Measurements from ENCODE around the gene PPP2R5C. TPM values are rescaled to one million over a fixed set of nuclear protein-coding genes. Genes with fewer than 3 reads are reported as not detected.

Gene PPP2R5C
- total and polyA plus RNA-seq, 2 donors (not counting 3 experiments of a cell fraction or from before 2014, with no cell fraction given), result 42.6 to 83.6 TPM

GRCh38 chr14:101774006-101774795, 12.7 kb downstream of the PPP2R5C start:
- BruUV-seq (replicated peaks), result no TSS peak
- CTCF ChIA-PET, result no interaction called here

More at GRCh38 chr14:101774006-101774795, 12.7 kb downstream of the PPP2R5C start:
- peaks cover 10 to 11% of the 10 kb centered on the region in 2 experiments for H3K27me3 ChIP-seq (ENCODE audit: control insufficient read depth in 2 of 2, insufficient read depth in 2 of 2, low read length in 2 of 2)
- intact Hi-C loops (cut with micrococcal nuclease) (loop anchor here (5.0 kb wide), 1 partner anchor 63 kb away; no protein-coding TSS in a partner anchor), dilution Hi-C loops (cut with MboI; ENCODE audit: extremely low pct_ligation_motif_present, low sequenced_read_pairs) (no loop called here)
- no peaks in the 10 kb centered on the region for H3K9me3 ChIP-seq (replicated peaks; ENCODE audit: control insufficient read depth, insufficient read depth, low read length)
- H2AFZ ChIP-seq (ENCODE audit: low read depth, low read length), result no peak overlapping the region
- no peaks in the 10 kb centered on the region for H4K20me1 ChIP-seq (replicated peaks; ENCODE audit: control insufficient read depth, extremely low read depth, insufficient read depth, low read length)
- no peaks in the 10 kb centered on the region for H3K79me2 ChIP-seq (ENCODE audit: control insufficient read depth, insufficient read depth, low read length)
- FAIRE-seq, result no peak
- H3K9ac ChIP-seq (replicated peaks; ENCODE audit: extremely low read depth, insufficient read depth, low read length), result no peak overlapping the region
- TF ChIP-seq MAX (IDR thresholded peaks at IDR 0.05; ENCODE audit: insufficient read depth, insufficient read length) (no peak), POLR2AphosphoS5 (IDR thresholded peaks at IDR 0.05; ENCODE audit: insufficient read depth, low read depth, low read length) (no peak), EZH2 (IDR thresholded peaks at IDR 0.05; ENCODE audit: borderline replicate concordance, low read depth, low read length, severe bottlenecking) (no peak), POLR2A (IDR thresholded peaks at IDR 0.05; ENCODE audit: low read depth, low read length) (no peak), JUN (IDR thresholded peaks at IDR 0.05; ENCODE audit: borderline replicate concordance, insufficient read depth, insufficient read length, low read depth) (no peak), GATA2 (IDR thresholded peaks at IDR 0.05; ENCODE audit: insufficient read depth, insufficient read length, low read depth, low read length) (no peak), CTCF (IDR thresholded peaks at IDR 0.05; ENCODE audit: extremely low read depth in 1 of 2, insufficient read depth in 1 of 2, low read depth in 1 of 2, low read length in 2 of 2) (no peak), MYC (IDR thresholded peaks at IDR 0.05; ENCODE audit: low read depth, low read length) (no peak), FOS (IDR thresholded peaks at IDR 0.05; ENCODE audit: borderline replicate concordance, insufficient read depth, low read length) (no peak)
- no peak for DNase-seq (ENCODE audit: low read depth, low spot score)
- no peak overlapping the region for H3K4me2 ChIP-seq (ENCODE audit: insufficient read depth, low read length)
- H3K4me1 ChIP-seq (ENCODE audit: control insufficient read depth, extremely low read depth, insufficient read depth, low read length), result no peaks in the 10 kb centered on the region
- H3K36me3 ChIP-seq (ENCODE audit: control insufficient read depth in 2 of 2, extremely low read depth in 1 of 2, insufficient read depth in 2 of 2, low read length in 2 of 2), result no peaks in the 10 kb centered on the region
- POLR2A ChIA-PET, result no interaction called here
- no peak overlapping the region for H3K4me3 ChIP-seq (replicated peaks in 1 of 3; ENCODE audit: insufficient read depth in 1 of 3, low read depth in 1 of 3, low read length in 3 of 3)
- no peaks in the 10 kb centered on the region for H3K9me1 ChIP-seq (replicated peaks; ENCODE audit: control insufficient read depth, extremely low read depth, insufficient read depth, low read length)
- no peak overlapping the region for H3K27ac ChIP-seq (ENCODE audit: insufficient read depth, low read depth, low read length)
